H1 (cell line): ENCODE results near the gene PAN2. TPM values are rescaled to one million over a fixed set of nuclear protein-coding genes. Genes with fewer than 3 reads are reported as not detected.

Experiments
- CEBPB ChIP-seq: IDR thresholded peaks from 2 replicates; pipeline ENCODE4 v1.6.1; 2012; ENCODE audit warnings: low read depth, low read length
- KDM5A ChIP-seq: fragments of 200-600 bp; IDR thresholded peaks from 2 replicates; pipeline ENCODE4 v1.7.1; 2012; ENCODE audit warnings: mild to moderate bottlenecking, low read length, inconsistent platforms, mixed read lengths
- NRF1 ChIP-seq: IDR thresholded peaks from 2 replicates; pipeline ENCODE4 v1.6.1; 2011; ENCODE audit warnings: mild to moderate bottlenecking, low read depth, low read length, improper control_type of control experiment
- RAD21 ChIP-seq, 2 experiments: IDR thresholded peaks in 1 of 2; conservative IDR thresholded peaks in 1 of 2; 2 replicates each; pipeline ENCODE4 v1.6.1; 2011; ENCODE audit warnings: low read depth in 2 of 2, low read length in 2 of 2, improper control_type of control experiment in 1 of 2, inconsistent platforms in 1 of 2, mild to moderate bottlenecking in 1 of 2, moderate library complexity in 1 of 2
- SIX5 ChIP-seq: IDR thresholded peaks from 2 replicates; pipeline ENCODE4 v1.6.1; 2011; ENCODE audit warnings: mild to moderate bottlenecking, low read depth, low read length
- polyA plus RNA-seq, 7 experiments: library from polyadenylated mRNA; depleted of rRNA in 3 of 7; stranded (reverse) in 5 of 7; unstranded in 2 of 7; fragments of >200 nt in 5 of 7; fragments of 200-250 nt in 2 of 7; gene quantifications; 1 replicate in 5 of 7; 2 replicates in 1 of 7; 4 replicates in 1 of 7; pipeline versions ENCODE4 v1.2.1 to v1.2.3, GENCODE V29; 2011 to 2013; ENCODE audit warnings: missing spikeins in 2 of 7, mixed read lengths in 2 of 7
- total RNA-seq: library from RNA; stranded (reverse); fragmentation: NEBNext Ultra II Directional; extraction: Animal tissue kit (Norgen Biotek cat#: 25700); gene quantifications from 2 replicates; pipeline ENCODE4 v1.2.1, GENCODE V29; 2021
- TF ChIP-seq, protein P1 (sequence below): IDR thresholded peaks from 2 replicates; pipeline ENCODE4 v1.6.1; 2012; ENCODE audit warnings: inconsistent platforms
- TF ChIP-seq, protein P2 (sequence below), 3 experiments: IDR thresholded peaks; 1 replicate in 2 of 3; 2 replicates in 1 of 3; pipeline versions ENCODE4 v1.5.1 to v1.6.1; 2011; ENCODE audit warnings: low read length in 3 of 3, mild to moderate bottlenecking in 3 of 3, inconsistent platforms in 2 of 3, low read depth in 1 of 3, moderate library complexity in 1 of 3; ENCODE audit not compliant: insufficient read depth in 1 of 3; ENCODE audit errors: control extremely low read depth in 1 of 3
- TF ChIP-seq, protein P3 (sequence below): IDR thresholded peaks from 2 replicates; pipeline ENCODE4 v1.6.1; 2012; ENCODE audit warnings: low read length, inconsistent platforms

Gene PAN2
- total and polyA plus RNA-seq, 2 of the 8 experiments (the other 6 are each of a cell fraction or from before 2014, with no cell fraction given), result 29.6 to 36.7 TPM

DNA sequence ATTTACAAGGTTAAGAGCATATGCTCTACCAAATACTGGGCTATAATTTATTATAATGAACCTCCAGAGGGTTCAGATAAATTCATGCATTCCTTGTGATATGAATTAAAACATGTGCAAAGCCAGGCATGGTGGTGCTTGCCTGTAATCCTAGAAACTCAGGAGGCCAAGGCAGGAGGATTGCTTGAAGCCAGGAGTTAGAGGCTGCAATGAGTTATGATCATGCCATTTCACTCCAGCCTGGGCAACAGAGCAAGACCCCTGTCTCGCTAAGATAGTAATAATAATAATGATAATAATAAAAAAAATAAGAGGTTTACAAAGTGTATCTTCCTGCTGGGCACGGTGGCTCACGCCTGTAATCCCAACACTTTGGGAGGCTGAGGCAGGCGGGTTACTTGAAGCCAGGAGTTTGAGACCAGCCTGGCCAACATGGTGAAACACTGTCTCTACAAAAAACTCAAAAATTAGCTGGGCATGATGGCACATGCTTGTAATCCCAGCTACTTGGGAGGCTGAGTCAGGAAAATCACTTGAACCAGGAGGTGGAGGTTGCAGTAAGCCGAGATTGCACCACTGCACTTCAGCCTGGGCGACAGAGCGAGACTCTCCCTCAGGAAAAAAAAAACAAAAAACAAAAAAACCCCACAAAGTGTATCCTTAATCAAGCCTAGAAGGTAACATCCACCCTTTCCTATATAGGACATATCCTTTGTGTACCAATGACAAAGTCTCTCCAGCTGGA lies 26.4 kb downstream of the PAN2 start (continued):
- TF ChIP-seq RAD21 (IDR thresholded peaks at IDR 0.05 in 1 of 2, conservative IDR thresholded peaks at IDR 0.05 in 1 of 2; ENCODE audit: low read depth in 2 of 2, low read length in 2 of 2) (no peak), KDM5A (no peak), SIX5 (no peak), NRF1 (no peak), CEBPB (no peak)
- TF ChIP-seq, protein P1, sequence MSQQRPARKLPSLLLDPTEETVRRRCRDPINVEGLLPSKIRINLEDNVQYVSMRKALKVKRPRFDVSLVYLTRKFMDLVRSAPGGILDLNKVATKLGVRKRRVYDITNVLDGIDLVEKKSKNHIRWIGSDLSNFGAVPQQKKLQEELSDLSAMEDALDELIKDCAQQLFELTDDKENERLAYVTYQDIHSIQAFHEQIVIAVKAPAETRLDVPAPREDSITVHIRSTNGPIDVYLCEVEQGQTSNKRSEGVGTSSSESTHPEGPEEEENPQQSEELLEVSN, result no peak
- TF ChIP-seq, protein P2, sequence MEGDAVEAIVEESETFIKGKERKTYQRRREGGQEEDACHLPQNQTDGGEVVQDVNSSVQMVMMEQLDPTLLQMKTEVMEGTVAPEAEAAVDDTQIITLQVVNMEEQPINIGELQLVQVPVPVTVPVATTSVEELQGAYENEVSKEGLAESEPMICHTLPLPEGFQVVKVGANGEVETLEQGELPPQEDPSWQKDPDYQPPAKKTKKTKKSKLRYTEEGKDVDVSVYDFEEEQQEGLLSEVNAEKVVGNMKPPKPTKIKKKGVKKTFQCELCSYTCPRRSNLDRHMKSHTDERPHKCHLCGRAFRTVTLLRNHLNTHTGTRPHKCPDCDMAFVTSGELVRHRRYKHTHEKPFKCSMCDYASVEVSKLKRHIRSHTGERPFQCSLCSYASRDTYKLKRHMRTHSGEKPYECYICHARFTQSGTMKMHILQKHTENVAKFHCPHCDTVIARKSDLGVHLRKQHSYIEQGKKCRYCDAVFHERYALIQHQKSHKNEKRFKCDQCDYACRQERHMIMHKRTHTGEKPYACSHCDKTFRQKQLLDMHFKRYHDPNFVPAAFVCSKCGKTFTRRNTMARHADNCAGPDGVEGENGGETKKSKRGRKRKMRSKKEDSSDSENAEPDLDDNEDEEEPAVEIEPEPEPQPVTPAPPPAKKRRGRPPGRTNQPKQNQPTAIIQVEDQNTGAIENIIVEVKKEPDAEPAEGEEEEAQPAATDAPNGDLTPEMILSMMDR (IDR thresholded peaks at IDR 0.05; ENCODE audit: control extremely low read depth in 1 of 3, insufficient read depth in 1 of 3, low read depth in 1 of 3, low read length in 3 of 3), result no peak
- TF ChIP-seq, protein P3, sequence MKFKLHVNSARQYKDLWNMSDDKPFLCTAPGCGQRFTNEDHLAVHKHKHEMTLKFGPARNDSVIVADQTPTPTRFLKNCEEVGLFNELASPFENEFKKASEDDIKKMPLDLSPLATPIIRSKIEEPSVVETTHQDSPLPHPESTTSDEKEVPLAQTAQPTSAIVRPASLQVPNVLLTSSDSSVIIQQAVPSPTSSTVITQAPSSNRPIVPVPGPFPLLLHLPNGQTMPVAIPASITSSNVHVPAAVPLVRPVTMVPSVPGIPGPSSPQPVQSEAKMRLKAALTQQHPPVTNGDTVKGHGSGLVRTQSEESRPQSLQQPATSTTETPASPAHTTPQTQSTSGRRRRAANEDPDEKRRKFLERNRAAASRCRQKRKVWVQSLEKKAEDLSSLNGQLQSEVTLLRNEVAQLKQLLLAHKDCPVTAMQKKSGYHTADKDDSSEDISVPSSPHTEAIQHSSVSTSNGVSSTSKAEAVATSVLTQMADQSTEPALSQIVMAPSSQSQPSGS, result no peak
